GM18868 (cell line): ENCODE data around the gene GRHPR.
"Not testable (repeated sequence)": the region's sequence is repeated elsewhere in the genome, so short reads cannot be mapped to it uniquely, and the experiment has no call there.

Source experiments
- ATAC-seq: cut with Tn5 transposase; IDR thresholded peaks from one replicate; pipeline ENCODE4 v1.9.1; 2021; ENCODE audit warnings: mild to moderate bottlenecking, moderate library complexity; ENCODE audit not compliant: unreplicated experiment

Gene GRHPR

GRCh38 chr9:37422289-37423104 lies at the start of gene GRHPR:
TSS of gene GRHPR (plus strand) at chr9:37422696. CDS start at chr9:37422751, 55 bp downstream.
- peak; percentile 96 for ATAC-seq

DNA sequence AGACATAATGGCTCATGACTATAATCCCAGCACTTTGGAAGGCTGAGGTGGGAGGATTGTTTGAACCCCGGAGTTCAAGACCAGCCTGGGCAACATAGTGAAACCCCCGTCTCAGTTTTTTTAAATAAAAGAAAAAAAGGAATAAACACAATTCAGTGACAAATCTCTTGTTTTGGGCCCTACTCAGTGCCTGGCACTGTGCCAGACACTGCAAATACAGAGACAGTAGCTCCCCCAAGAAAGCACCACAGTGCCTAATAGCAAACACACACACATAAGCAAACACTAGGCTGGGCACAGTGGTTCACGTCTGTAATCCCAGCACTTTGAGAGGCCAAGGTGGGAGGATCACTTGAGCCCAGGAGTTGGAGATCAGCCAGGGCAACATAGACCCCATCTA lies 49.7 kb upstream of the GRHPR start:
- no peak for ATAC-seq

- ATAC-seq = no peak
Measured at GRCh38 chr9:37373621-37374020, 48.9 kb upstream of the GRHPR start.

GRCh38 chr9:37374892-37375291 lies 47.6 kb upstream of the GRHPR start:
- peak; percentile 37 for ATAC-seq

DNA sequence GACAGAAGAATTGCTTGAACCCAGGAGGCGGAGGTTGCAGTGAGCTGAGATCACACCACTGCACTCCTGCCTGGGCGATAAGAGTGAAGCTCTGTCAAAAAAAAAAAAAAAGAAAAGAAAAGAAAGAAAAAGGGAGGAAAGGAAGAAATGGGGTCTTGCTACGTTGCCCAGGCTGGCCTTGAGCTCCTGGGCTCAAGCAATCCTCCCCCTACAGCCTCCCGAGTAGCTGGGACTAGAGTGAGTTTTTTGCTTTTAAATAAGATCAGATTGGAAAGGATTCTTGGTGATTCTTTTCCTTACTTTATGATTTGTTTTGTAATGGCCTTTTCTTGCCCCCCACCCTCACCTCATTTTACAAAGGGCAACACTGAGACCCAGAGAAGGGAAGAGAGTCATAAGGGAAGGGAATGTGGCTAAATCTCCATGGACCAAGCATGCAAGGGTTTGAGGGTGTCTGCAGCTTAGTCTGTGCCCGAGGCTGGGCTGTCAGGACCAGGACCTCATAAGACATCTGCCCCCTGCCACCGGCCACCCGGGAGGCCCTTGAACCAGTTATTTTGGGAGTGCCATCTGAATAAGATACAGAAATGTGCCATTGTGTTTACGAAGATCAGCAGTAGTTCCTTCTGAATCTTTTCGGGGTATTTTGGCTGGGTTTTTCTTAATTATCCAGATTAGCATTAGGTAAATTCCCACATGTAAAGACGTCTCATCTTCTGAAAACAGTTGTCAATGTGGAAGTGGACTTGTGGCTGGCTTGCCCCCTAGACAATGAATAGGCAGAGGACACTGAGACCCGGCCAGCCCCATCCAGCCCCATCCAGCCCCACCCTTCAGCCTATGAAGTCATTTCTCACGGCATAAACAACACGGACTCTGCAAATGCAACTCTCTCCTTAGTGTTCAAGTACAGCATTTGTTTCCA lies 44.5 kb upstream of the GRHPR start:
- peak; percentile 39 for ATAC-seq

GRCh38 chr9:37378613-37379004 lies 43.9 kb upstream of the GRHPR start:
- ATAC-seq = no peak

DNA sequence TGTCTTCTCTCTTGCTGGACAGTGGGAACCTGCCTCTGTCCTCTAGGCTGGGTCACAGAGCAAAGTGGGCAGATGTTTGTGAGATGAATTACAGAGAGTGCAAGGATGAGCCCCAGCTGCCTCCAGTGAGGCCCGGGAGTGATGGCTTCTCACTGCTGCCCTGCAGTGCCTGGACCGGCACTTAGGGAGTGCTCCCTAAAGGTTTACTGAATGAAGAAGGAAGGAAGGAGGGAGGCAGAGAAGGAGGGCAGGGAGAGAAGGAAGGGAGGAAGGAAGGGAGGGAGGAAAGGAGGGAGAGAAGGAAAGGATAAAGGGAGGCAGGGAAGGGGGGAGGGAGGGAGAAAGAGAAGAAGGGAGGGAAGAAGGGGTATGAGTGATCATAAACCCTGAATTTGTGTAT lies 42.7 kb upstream of the GRHPR start:
- no peak for ATAC-seq

DNA sequence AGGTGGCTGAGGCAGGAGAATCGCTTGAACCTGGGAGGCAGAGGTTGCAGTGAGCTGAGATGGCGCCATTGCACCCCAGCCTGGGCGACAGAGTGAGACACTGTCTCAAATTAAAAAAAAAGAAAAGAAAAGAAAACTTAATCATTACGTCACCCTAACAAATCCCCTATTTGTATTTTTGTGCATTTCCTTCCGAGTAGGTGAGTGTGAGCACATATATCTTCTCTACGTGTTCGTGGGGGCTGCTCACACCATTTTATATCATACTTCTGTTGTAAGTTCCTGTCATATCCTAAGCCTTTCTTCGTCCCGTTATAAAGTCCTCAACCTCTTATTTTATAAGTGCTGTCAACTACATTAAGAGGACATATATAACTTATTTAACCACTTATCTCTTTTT lies 41.9 kb upstream of the GRHPR start:
- ATAC-seq = no peak

GRCh38 chr9:37381094-37381741 lies 41.3 kb upstream of the GRHPR start:
- no peak for ATAC-seq

DNA sequence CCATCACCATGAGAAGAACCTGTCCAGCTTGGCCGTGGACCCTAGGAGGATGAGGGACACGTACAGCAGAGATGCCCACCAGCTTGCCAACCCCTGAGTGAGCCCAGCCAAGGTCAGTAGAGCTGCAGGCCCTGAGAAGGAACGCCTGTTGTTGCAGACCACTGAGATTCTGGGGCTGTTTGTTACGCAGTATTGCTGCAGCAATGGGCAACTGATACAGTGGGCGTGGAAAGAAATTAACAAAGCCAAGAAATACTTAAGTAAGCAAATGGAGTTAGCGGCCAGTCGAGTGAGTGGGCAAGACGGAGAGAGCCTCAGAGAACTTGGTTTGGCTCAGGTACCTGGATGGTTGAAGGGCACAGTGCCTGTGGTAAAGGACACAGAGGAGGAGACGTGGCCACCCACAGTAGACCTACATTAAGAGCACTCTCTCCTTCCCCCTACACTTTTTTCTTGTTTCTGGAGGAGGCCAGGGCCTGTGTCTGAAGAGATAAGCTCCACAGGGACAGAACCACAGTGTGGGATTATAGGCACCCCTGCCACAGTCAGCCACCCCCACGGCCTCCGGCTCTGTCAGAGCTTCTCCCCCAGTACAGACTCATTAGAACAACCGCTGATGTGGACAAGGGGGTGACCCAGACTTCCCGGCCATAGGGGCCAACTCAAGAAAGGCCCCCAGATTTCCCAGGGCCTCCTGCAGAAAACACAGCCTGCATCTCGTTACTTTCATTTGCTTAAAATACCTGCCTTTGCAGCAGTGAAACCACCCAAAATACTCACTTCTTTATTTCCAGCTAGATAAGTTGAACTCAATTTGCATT lies 40.1 kb upstream of the GRHPR start:
- ATAC-seq = no peak

- ATAC-seq = no peak
Measured at GRCh38 chr9:37382982-37383357, 39.5 kb upstream of the GRHPR start.

DNA sequence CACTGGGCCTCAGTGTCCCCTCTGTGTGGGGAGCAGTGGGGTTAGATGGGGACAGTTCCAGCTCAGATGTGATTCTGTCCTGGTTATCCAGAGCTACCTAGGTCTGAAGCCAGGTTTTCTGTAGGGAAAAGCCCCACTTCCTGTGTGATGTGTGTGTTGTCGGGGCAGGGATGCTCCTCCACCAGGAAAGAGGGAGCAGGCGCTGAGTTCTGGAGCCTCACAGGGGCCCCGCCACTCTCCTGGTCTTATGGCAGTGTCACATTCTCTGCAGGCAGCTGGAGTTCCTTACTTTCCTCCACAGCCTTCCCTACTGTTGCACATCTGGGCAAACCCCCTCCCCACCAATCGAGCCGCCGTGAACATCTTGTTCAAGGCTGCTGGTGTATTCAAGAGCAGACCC lies 39.1 kb upstream of the GRHPR start:
- no peak for ATAC-seq

- ATAC-seq = no peak
Measured at GRCh38 chr9:37383876-37384746, 38.4 kb upstream of the GRHPR start.

- no peak for ATAC-seq
Measured at GRCh38 chr9:37385286-37385685, 37.2 kb upstream of the GRHPR start.

DNA sequence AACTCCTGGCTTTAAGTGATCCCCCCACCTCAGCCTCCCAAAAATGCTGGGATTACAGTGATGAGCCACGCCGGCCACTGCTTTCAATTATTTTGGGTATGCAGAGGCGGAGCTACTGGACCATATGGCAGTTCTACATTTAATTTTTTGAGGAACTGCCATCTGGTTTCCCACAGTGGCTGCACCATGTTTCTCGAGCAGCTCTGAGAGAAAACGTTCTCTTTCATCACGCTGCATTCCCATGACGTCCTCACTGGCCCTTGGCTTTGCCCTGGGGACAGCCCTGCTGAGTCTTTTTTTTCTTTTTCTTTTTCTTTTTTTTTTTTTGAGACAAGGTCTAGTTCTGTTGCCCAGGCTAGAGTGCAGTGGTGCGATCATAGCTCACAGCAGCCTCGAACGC lies 35.5 kb upstream of the GRHPR start:
- no peak for ATAC-seq

DNA sequence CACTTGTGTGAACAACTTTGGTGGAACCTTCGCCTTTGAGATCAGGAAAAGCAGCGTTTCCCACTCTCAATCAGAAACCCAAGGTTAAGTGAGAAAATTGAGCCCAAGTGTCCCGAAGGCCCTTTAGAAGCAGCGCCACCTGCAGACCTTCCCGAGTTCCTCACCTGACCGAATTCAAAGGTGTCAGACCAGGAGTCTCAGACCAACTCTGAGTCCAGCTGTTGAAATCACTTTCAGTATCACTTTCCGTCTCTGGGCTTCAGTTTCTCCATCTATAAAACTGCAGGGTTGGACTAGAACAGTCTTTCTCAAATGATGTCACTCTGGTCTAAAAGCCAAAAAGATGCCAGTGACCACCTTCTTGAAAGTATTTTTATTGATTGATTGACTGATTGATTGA lies 31.7 kb upstream of the GRHPR start:
- peak; percentile 72 for ATAC-seq

DNA sequence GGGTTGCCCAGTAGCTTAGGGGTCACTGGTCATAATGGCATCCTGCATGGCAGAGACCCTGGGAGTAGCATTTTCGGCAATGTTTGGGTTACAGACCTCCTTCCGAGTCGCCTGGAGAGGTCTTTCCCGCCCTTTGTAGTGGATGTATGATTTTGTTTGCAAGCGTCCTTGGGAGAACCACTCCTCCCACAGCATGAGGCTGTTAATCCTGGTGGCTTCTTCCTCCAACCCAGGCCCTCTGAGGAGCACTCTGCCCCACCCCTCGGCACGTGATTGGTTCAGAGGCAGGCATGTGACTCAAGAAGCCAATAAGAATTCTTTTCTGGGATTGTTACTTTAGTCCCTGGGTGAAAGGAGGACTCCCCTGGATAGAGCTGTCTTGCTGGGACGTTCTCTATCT lies 30.2 kb upstream of the GRHPR start:
- no peak for ATAC-seq

DNA sequence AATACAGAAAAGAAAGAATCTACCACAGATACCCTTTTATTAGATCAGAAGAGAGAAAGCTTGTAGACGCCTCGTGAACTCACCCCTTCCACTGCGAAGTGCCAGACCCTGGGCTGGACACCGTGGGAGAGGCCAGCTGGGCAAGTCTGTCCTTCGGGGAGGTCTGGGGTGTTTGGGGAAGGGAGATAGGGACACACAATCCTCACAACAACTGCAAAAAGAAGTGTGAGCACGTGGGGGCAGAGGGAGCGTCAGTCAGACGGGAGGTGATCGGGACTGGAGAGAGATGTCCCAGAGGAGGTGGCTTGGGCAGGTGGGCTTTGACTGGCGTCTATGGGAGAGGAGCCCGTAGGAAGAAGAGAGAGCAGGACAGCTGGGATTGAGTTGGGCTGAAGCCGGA lies 27.3 kb upstream of the GRHPR start:
- no peak for ATAC-seq

GRCh38 chr9:37395663-37396062 lies 26.8 kb upstream of the GRHPR start:
- no peak for ATAC-seq

- not testable (repeated sequence) for ATAC-seq
Measured at GRCh38 chr9:37397948-37398347, 24.5 kb upstream of the GRHPR start.
